ENCODE results near the gene FAM174B.

Gene FAM174B

GRCh38 chr15:92613841-92614240, 41.7 kb downstream of the FAM174B start:
- TF ChIP-seq RAD21 (IDR thresholded peaks at IDR 0.05; ENCODE audit: low read depth) (no peak), FOXM1 (IDR thresholded peaks at IDR 0.05; ENCODE audit: borderline replicate concordance, low read depth) (no peak), USF1 (IDR thresholded peaks at IDR 0.05) (no peak), ZBTB7A (IDR thresholded peaks at IDR 0.05; ENCODE audit: low read depth) (no peak), TCF12 (IDR thresholded peaks at IDR 0.05; ENCODE audit: low read depth) (no peak), YY1 (IDR thresholded peaks at IDR 0.05; ENCODE audit: low read depth) (no peak)
- TF ChIP-seq, protein P1, sequence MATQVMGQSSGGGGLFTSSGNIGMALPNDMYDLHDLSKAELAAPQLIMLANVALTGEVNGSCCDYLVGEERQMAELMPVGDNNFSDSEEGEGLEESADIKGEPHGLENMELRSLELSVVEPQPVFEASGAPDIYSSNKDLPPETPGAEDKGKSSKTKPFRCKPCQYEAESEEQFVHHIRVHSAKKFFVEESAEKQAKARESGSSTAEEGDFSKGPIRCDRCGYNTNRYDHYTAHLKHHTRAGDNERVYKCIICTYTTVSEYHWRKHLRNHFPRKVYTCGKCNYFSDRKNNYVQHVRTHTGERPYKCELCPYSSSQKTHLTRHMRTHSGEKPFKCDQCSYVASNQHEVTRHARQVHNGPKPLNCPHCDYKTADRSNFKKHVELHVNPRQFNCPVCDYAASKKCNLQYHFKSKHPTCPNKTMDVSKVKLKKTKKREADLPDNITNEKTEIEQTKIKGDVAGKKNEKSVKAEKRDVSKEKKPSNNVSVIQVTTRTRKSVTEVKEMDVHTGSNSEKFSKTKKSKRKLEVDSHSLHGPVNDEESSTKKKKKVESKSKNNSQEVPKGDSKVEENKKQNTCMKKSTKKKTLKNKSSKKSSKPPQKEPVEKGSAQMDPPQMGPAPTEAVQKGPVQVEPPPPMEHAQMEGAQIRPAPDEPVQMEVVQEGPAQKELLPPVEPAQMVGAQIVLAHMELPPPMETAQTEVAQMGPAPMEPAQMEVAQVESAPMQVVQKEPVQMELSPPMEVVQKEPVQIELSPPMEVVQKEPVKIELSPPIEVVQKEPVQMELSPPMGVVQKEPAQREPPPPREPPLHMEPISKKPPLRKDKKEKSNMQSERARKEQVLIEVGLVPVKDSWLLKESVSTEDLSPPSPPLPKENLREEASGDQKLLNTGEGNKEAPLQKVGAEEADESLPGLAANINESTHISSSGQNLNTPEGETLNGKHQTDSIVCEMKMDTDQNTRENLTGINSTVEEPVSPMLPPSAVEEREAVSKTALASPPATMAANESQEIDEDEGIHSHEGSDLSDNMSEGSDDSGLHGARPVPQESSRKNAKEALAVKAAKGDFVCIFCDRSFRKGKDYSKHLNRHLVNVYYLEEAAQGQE (IDR thresholded peaks at IDR 0.05; ENCODE audit: low read depth): no peak

DNA sequence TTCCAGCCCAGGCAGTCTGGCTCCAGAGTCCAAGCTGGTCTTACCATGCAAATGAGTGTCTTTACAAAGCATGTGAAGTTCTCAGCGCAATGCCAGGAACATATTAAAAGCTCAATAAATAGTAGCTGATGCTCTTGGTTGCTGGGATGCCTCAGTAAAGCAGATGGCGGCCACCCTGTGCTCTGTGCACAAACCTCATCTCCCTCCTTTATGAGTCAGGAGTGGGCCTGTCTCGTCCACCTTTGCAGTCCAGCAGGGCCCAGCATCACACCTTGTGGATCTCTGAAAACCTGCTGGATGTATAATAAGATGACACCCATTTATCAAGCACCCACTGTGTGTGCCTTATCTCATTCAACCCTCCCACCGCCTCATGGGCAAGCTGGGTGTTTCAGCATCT, 42.7 kb downstream of the FAM174B start:
- TF ChIP-seq MAX (IDR thresholded peaks at IDR 0.05) (no peak), CEBPB (IDR thresholded peaks at IDR 0.05) (no peak), RAD21 (IDR thresholded peaks at IDR 0.05; ENCODE audit: low read depth) (no peak), TAF1 (IDR thresholded peaks at IDR 0.05; ENCODE audit: low read depth) (no peak)
- TF ChIP-seq, protein P1 (IDR thresholded peaks at IDR 0.05; ENCODE audit: low read depth): no peak

GRCh38 chr15:92611995-92612745, 43.4 kb downstream of the FAM174B start:
- TF ChIP-seq USF1 (IDR thresholded peaks at IDR 0.05): no peak
- TF ChIP-seq RAD21 (IDR thresholded peaks at IDR 0.05; ENCODE audit: low read depth): peak; percentile 34; the same call in 1 of the 2 replicates

- TF ChIP-seq NFIC (IDR thresholded peaks at IDR 0.05) (no peak), CEBPB (IDR thresholded peaks at IDR 0.05) (no peak)
These were observed 44.4 kb downstream of the FAM174B start for GRCh38 chr15:92611150-92611549.

DNA sequence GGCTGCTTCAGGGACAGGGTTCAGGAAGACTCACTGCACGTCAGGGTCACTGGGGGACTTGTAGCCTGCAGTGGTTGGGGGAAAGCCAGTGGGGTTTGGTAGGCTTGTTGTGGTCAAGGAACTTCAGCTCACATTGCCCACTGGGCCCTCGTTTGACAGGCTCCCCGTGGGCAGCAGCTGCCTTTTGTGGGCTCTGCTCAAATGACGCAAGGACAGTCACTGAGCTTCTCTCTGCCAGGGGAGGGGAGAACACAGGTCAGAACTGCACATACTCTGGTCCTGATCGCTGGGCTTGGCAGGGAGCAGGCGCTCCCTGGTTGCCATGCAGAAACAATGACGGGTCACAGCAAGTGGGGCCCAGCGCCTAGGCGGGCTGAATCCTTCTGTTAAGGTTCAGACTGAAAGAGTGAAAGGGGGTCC, 45.5 kb downstream of the FAM174B start:
- no peak for TF ChIP-seq CREB1 (IDR thresholded peaks at IDR 0.05; ENCODE audit: low read depth)
- TF ChIP-seq ZBTB7A (IDR thresholded peaks at IDR 0.05; ENCODE audit: low read depth): no peak
- TF ChIP-seq EP300 (IDR thresholded peaks at IDR 0.05; ENCODE audit: borderline replicate concordance): no peak
- no peak for TF ChIP-seq NFIC (IDR thresholded peaks at IDR 0.05)
- no peak for TF ChIP-seq USF1 (IDR thresholded peaks at IDR 0.05)
- TF ChIP-seq, protein P1 (IDR thresholded peaks at IDR 0.05; ENCODE audit: low read depth): no peak
- no peak for TF ChIP-seq TCF12 (IDR thresholded peaks at IDR 0.05; ENCODE audit: low read depth)
- no peak for TF ChIP-seq CEBPB (IDR thresholded peaks at IDR 0.05)
- no peak for TF ChIP-seq MAX (IDR thresholded peaks at IDR 0.05)
- no peak for TF ChIP-seq TAF1 (IDR thresholded peaks at IDR 0.05; ENCODE audit: low read depth)
- no peak for TF ChIP-seq FOXM1 (IDR thresholded peaks at IDR 0.05; ENCODE audit: borderline replicate concordance, low read depth)
- no peak for TF ChIP-seq EGR1 (IDR thresholded peaks at IDR 0.05)
- TF ChIP-seq RAD21 (IDR thresholded peaks at IDR 0.05; ENCODE audit: low read depth): no peak
- no peak for TF ChIP-seq TEAD4 (IDR thresholded peaks at IDR 0.05)
- TF ChIP-seq YY1 (IDR thresholded peaks at IDR 0.05; ENCODE audit: low read depth): no peak

Measured in Ishikawa (cell line).